HG02870 (cell line): ENCODE measurements around the gene KRTAP5-6.

Source experiments
- ATAC-seq: cut with Tn5 transposase; IDR thresholded peaks from one replicate; pipeline ENCODE4 v1.9.1; 2021; ENCODE audit warnings: mild to moderate bottlenecking, moderate library complexity; ENCODE audit not compliant: unreplicated experiment

The KRTAP5-6 gene, protein sequence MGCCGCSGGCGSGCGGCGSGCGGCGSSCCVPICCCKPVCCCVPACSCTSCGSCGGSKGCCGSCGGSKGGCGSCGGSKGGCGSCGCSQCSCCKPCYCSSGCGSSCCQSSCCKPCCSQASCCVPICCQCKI

GRCh38 chr11:1696608-1697570 is at the start of gene KRTAP5-6:
KRTAP5-6 (plus strand) TSS chr11:1697195; CDS start chr11:1697246, 51 bp downstream.
- ATAC-seq, result no peak

- ATAC-seq, result no peak
These were observed 48.9 kb upstream of the KRTAP5-6 start for GRCh38 chr11:1647901-1648652.

- no peak for ATAC-seq
These were observed 48.2 kb upstream of the KRTAP5-6 start for GRCh38 chr11:1648653-1649420.

DNA sequence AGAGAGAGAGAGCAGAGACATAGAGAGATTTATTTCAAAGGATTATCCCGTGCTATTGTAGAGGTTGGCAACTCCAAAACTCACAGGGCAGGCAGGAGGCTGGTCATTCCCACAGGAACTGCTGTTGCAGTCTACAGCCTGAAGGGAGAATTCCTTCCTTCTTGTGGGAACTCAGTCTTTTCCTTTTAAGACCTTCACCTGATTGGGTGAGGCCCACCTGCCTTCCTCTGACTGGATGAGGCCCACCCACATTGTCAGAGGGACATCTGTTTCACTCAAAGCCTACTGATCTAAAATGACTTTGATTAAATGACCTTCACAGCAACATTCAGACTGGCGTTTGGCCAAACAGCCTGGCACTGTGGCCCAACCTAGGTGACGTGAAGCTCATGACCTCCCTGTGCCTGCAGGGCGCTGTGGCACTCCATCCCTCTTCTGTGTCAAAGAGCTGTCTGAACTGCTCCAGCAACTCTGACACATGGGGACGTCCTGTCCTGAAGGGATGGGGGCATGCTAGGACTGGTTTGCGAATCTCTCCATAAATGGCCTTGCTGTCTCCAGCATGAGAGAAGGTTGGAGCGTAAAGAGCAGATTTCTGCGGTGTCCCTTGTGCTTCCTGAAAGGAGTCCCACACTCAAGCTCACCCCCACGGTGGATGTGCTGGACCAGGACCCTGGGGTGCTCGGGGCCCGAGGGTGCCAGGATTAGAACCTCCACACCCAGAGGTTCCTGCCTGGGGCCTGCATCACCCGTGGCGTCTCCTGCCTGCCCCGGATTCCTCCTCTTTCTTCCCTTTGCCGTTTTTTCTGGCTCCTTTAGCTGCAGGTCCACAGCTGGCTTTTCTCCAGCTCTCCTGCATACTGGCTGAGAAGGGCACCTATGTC is 46.7 kb upstream of the KRTAP5-6 start:
- ATAC-seq, result no peak

DNA sequence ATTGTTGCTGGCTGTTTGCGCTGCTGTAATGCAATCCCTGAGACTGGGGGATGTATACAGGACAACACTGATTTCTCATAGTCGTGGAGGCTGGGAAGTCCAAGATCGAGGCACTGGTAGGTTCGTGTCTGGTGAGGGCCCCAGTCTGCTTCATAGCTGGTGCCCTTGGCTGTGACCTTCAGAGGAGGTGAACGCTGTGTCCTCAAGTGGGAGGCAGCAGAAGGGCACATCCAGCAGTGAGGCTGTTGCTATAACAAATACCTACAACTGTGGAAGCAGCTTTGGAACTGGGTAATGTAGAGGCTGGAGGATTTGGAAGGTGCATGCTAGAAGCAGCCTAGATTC is 46.1 kb upstream of the KRTAP5-6 start:
- ATAC-seq, result no peak

DNA sequence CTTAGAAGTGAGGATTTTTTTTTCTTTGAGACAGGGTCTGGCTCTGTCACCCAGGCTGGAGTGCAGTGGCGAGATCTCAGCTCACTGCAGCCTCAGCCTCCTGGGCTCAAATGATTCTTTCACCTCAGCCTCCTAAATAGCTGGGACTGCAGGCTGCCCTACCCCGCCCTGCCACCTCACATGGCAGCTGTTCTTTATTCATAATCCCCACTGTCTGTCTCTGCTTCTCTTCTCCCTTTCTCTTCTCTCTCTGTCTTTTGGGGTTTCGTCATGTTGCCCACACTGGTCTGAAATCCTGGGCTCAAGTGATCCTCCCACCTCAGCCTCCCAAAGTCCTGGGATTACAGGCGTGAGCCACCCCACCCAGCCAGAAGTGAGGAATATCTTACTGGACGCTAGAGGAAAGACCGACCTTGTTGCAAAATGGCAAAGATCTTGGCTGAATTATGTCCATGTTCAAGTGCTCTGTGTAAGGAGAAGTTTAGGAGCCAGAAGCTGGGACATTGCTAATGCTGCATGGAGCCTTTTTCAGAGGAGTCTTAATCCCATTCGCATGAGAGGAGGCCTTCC is 45.5 kb upstream of the KRTAP5-6 start:
- ATAC-seq, result no peak

DNA sequence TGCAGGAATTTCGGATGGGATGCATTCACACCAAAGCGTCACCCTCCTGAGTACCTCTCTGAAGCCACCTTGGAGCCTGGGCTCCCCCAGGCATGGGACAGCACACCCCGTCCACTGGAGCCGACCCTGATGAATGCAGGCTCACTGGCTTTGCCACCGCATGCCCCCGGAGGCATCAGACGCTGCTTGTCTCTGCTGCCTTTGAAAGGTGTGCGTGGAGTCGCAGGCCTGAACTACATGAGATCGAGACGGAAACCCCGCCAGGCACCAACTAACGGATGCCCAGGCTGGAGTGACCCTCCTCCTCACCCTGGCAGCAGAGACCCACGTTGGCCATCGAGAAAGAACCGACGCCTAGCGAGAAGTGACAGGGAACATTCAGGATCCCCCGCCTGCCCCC is 45.0 kb upstream of the KRTAP5-6 start:
- no peak for ATAC-seq

DNA sequence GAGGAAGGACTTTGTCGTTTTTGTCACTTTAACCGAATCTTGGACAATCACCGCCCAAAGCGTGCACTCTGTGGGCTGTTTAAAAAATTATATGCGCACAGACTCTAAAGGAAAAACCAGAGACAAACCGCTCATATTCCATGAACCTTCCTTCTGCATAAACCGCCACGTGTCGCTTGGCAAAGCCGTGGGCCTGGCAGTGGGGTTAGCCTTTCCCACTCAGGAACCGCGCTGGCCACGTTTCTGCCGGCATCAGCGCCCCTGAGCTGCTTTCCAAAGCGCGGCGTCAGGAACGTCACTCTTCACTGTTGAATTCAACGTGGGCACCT is 44.6 kb upstream of the KRTAP5-6 start:
- ATAC-seq, result no peak

DNA sequence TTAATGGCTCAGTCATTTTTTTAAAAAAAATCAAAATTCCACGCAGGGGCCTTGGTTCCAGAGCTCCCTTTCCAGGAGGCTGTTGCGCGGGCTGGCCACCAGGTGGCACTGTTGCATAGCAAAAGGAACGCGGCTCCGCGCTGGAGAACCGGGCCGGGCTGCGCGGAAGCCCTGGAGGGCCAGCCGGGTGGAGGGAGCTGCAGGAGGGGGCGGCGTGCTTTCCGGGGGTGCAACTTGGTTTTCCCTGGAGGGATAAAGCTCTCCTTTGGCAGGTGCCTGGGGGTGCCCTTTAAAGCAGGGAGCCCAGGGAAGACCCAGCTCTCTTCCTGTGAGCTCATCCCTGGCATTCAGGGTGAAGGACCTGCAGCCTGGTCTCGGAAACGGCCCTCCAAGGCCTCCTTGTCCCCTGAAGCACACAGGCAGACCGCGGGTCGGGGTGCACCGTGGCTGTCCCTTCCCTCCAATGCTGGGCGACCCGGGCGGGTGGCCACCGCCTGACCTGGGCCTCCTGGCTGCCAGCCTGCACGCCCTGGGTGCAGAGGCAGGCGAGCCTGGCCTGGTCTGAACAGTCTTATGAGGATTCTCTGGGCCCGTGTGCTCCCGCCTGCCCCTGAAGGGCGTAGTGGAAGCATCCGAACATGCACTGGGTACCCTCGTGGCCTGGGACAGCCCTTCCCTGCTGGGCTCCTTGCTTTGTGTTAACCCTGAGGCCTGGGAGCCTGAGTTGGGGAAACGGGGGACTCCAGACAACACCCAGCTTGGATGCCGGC is 44.0 kb upstream of the KRTAP5-6 start:
- no peak for ATAC-seq

DNA sequence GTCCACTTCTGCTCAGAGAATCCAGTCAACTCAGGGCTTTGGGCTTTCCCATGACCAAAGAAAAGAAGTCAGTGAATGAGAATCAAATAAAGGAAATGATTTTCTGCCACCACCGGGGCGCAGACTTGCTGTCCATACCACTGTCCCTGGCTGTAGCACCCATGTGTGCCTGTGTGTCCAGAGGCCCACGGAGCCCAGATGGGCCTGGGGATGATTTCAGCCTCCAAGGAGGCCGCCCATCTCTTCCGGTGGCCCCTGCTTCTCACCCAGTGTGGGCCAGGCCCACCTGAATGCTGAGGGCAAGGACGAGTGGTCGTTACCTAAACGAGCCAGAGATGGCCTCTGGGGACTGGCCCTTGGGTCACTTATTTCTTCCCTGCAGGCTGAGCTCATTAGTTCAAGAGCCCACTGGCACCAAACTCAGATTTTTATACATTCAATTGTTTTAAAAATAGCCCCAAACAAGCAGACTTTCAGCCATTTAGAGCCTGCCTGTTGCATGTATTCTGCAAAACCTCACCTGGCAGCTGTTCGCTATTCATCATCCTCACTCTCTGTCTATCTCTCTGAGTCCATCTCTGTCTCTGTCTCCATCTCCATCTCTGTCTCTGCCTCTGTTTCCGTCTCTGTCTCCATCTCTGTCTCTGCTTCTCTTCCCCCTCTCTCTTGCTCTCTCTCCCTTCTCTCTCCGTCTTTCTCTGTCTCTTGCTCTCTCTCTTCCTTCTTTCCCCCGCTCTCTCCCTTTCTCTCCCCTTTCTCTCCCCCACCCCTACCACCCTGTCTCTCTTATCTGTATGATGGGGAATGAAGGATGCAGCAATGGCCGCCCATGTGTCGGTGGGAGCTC is 43.2 kb upstream of the KRTAP5-6 start:
- ATAC-seq, result no peak

- ATAC-seq, result no peak
These were observed 42.4 kb upstream of the KRTAP5-6 start for GRCh38 chr11:1654388-1655167.

DNA sequence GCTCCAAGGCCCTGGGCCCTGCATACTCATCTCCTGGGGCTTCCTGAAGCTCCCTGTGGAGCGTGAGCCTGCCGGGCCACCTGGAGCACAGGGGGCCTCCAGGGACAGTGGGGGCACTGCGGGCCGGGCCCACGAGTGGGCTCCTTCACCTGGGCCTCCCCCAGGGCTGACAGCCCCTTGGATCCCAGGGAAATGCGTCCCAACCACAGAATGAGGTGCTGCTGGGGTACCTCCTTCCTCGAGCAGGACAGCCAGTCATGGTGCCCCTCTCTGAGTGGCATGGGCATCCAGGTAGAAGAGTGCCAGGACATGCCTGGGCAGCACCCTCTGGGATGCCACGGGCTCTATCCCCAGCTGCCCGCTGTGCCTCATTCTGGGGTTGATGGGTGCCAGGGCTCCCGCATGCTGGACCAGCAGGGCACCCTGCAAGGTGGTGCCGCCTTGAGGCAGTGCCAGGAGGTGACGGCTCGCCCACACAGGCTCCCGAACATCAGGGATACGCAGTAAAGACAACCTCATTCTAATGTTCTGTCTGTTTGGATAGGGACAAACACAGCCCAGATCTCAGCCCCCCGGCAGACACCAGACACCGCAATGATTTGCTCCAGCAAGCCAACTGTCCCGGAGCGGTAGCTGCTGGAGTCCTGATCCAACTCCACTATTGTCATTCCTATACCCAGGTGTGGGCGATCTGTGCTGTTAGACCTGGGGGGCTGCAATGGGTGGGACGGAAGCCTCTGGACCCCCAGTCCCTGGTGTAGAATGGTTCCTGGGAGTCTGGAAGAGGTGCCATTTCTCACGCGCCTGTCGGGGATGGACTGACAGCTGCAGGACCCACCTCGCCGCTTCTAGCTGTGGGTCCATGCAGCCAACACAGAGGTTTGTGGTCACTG is 41.6 kb upstream of the KRTAP5-6 start:
- ATAC-seq, result no peak

DNA sequence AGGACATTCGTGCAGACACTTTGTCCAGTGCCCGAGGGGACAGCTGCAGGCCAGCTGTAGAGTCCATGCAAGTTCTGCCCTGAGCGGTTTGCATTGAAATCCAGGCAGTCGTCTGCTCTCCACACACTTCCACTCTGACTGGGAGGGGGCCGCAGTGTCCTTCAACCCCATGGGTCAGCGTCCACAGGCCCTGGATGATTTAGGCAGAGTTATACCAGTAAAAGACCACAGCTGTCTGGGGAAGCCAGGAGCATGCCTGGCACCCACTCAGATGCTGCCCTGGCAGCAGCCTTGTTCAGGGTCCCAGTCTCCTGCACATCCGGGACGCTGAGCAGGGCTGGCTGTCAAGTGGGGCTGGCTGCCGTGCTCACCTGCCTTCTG is 40.9 kb upstream of the KRTAP5-6 start:
- no peak for ATAC-seq

GRCh38 chr11:1656670-1657069 is 40.3 kb upstream of the KRTAP5-6 start:
- ATAC-seq, result no peak

DNA sequence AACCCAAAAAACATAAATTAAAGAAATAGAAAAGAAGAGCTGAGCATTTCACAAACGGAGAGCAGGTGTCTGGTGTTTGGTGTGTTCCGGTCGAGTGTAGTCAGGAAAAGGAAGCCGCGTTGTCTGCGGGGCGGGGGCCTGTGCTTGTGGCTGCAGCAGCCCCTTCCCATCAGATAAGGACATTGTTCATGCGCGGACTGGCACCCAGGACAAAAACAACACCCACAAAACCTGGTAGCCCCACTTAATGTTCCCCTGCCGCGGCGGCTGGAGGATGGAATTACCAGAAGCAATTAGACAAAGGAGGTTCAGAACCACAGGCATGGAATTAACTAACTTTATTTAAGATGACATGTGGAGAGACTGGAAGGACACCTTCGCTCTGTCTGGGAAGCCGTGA is 37.5 kb upstream of the KRTAP5-6 start:
- ATAC-seq, result no peak

GRCh38 chr11:1660111-1660867 is 36.7 kb upstream of the KRTAP5-6 start:
- no peak for ATAC-seq
